GM18907 (cell line): Measurements from ENCODE around the gene FLCN.
"Not testable (repeated sequence)": the region's sequence is repeated elsewhere in the genome, so short reads cannot be mapped to it uniquely, and the experiment has no call there.

Experiments
- ATAC-seq: cut with Tn5 transposase; IDR thresholded peaks from one replicate; pipeline ENCODE4 v1.9.1; 2021; ENCODE audit warnings: mild to moderate bottlenecking, moderate library complexity; ENCODE audit not compliant: unreplicated experiment

The FLCN gene

GRCh38 chr17:17237026-17237799, at the start of gene FLCN:
Gene FLCN, minus strand, starts transcription at chr17:17237168. Its CDS starts 9,031 bp downstream, at chr17:17228137.
- ATAC-seq = peak; percentile 76

- no peak for ATAC-seq
These were observed 49.0 kb upstream of the FLCN start for GRCh38 chr17:17285951-17286350.

GRCh38 chr17:17280613-17281549, 43.9 kb upstream of the FLCN start, which contains the start of gene COPS3:
Gene COPS3, minus strand, starts transcription at chr17:17281246. Its CDS starts 60 bp downstream, at chr17:17281186.
- ATAC-seq = peak; percentile 89

- ATAC-seq = no peak
These were observed 42.3 kb upstream of the FLCN start for GRCh38 chr17:17279316-17279715.

GRCh38 chr17:17277431-17277830, 40.5 kb upstream of the FLCN start:
- ATAC-seq = not testable (repeated sequence)

- no peak for ATAC-seq
These were observed 39.0 kb upstream of the FLCN start for GRCh38 chr17:17275971-17276370.

- no peak for ATAC-seq
These were observed 33.2 kb upstream of the FLCN start for GRCh38 chr17:17269926-17270773.

GRCh38 chr17:17264430-17264829, 27.5 kb upstream of the FLCN start:
- no peak for ATAC-seq

- ATAC-seq = no peak
These were observed 22.0 kb upstream of the FLCN start for GRCh38 chr17:17258998-17259397.

GRCh38 chr17:17258011-17258410, 21.0 kb upstream of the FLCN start:
- no peak for ATAC-seq

- no peak for ATAC-seq
These were observed 19.3 kb upstream of the FLCN start for GRCh38 chr17:17256316-17256715.

GRCh38 chr17:17255689-17256088, 18.7 kb upstream of the FLCN start:
- ATAC-seq = not testable (repeated sequence)

- no peak for ATAC-seq
These were observed 17.1 kb upstream of the FLCN start for GRCh38 chr17:17254036-17254435.

- no peak for ATAC-seq
These were observed 16.4 kb upstream of the FLCN start for GRCh38 chr17:17253406-17253805.

GRCh38 chr17:17252149-17252661, 15.2 kb upstream of the FLCN start:
- no peak for ATAC-seq

- ATAC-seq = no peak
These were observed 9.9 kb upstream of the FLCN start for GRCh38 chr17:17246879-17247278.

GRCh38 chr17:17243163-17243562, 6.2 kb upstream of the FLCN start:
- no peak for ATAC-seq

- no peak for ATAC-seq
These were observed 5.3 kb upstream of the FLCN start for GRCh38 chr17:17242246-17242645.

GRCh38 chr17:17241656-17242055, 4.7 kb upstream of the FLCN start:
- no peak for ATAC-seq

GRCh38 chr17:17239832-17240231, 2.9 kb upstream of the FLCN start:
- ATAC-seq = no peak
